ENCODE data around the gene TCP11. TPM values are rescaled to one million over a fixed set of nuclear protein-coding genes. Genes with fewer than 3 reads are reported as not detected.
"Not testable (repeated sequence)": the region's sequence is repeated elsewhere in the genome, so short reads cannot be mapped to it uniquely, and the experiment has no call there.

The TCP11 gene
- total and polyA plus RNA-seq, 10 donors: not detected

DNA sequence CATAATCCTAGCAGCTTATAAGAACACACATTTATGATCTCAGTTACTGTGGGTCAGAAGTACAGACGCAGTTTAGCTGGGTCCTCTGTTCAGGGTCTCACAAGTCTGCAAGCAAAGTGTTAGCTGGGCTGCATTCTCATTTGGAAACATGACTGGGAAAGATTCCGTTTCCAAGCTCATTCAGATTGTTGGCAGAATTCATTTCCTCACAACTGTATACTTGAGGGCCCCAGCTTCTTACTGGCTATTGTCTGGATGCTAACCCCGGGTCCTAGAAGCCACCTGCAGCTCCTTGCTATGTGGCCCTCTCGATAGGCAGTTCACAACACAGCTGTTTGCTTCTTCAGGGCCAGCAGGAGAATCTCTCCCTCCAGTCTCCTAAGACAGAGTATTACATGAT, 13.1 kb downstream of the TCP11 start:
- intact Hi-C loops (cut with DNase I; ENCODE audit: low total_unique reads): no loop called here
- Histone ChIP-seq H3K4me1 (no peaks in the 10 kb centered on the region), H3K27ac (no peak overlapping the region), H3K36me3 (no peaks in the 10 kb centered on the region), H3K9me3 (peaks cover 0 to 5% (median 0%) of the 10 kb centered on the region in 8 donors), H3K27me3 (replicated peaks in 1 of 7) (no peaks in the 10 kb centered on the region), H3K4me3 (no peak overlapping the region)
- WGBS, 5 donors: 76 to 89% (median 80%) methylated on average over 4 of the region's 4 CpGs
- TF ChIP-seq POLR2AphosphoS5 (IDR thresholded peaks at IDR 0.05) (no peak), POLR2A (IDR thresholded peaks at IDR 0.05) (no peak)
- no peak for DNase-seq

DNA sequence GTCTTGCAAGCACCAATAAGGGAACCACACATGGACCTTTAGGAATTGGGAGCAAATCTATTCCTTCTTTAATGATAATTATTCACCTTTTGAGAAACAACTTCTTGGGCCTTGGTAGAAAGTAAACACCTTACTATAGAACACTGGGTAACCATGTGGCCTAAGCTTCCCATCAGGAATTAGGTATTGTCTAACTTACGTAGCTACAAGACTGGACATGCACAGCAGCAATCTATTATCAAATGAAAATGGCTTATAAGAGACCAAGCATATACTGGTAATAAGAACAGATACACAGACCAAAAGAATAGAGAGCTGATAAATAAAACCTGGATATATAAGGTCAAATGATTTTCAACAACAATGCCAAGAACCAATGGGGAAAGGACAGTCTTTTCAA, 16.8 kb downstream of the TCP11 start:
- H3K9me3 ChIP-seq: peaks cover 0 to 9% (median 0%) of the 10 kb centered on the region in 8 donors
- H3K27ac ChIP-seq: no peak overlapping the region
- no peak overlapping the region for H3K4me3 ChIP-seq
- H3K27me3 ChIP-seq (replicated peaks in 1 of 7): no peaks in the 10 kb centered on the region
- TF ChIP-seq POLR2A (IDR thresholded peaks at IDR 0.05) (no peak), POLR2AphosphoS5 (IDR thresholded peaks at IDR 0.05) (no peak)
- TF ChIP-seq, protein P1, sequence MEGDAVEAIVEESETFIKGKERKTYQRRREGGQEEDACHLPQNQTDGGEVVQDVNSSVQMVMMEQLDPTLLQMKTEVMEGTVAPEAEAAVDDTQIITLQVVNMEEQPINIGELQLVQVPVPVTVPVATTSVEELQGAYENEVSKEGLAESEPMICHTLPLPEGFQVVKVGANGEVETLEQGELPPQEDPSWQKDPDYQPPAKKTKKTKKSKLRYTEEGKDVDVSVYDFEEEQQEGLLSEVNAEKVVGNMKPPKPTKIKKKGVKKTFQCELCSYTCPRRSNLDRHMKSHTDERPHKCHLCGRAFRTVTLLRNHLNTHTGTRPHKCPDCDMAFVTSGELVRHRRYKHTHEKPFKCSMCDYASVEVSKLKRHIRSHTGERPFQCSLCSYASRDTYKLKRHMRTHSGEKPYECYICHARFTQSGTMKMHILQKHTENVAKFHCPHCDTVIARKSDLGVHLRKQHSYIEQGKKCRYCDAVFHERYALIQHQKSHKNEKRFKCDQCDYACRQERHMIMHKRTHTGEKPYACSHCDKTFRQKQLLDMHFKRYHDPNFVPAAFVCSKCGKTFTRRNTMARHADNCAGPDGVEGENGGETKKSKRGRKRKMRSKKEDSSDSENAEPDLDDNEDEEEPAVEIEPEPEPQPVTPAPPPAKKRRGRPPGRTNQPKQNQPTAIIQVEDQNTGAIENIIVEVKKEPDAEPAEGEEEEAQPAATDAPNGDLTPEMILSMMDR (IDR thresholded peaks at IDR 0.05 in 8 of 11, conservative IDR thresholded peaks at IDR 0.05 in 3 of 11): no peak
- intact Hi-C loops (cut with DNase I; ENCODE audit: low total_unique reads): no loop called here
- no peaks in the 10 kb centered on the region for H3K4me1 ChIP-seq
- no peaks in the 10 kb centered on the region for H3K36me3 ChIP-seq
- 94 to 100% (median 97%) methylated on average over 1 of the region's 1 CpG for WGBS, 5 donors
- DNase-seq: no peak

DNA sequence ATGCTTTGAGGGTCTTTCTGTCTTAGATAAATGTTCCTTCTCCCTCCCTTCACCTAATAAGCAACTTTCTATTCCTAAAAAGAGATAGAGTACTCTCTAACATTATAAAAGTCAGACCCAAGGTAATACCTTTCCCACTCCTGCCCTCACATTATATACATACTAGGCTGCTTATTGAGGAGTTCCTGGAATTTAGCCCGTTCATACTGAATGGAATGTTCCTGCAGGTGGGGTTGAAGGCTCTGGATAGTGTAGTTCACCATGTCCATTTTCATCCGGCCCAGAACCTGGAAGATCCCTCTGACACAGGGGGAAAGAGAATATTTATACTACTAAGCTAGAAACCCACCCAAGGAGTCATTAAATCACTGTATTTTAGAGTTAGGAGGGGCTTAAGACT, 20.4 kb downstream of the TCP11 start:
- no peak for DNase-seq
- Histone ChIP-seq H3K9me3 (peaks cover 0 to 9% (median 0%) of the 10 kb centered on the region in 8 donors), H3K36me3 (no peaks in the 10 kb centered on the region), H3K27ac (no peak overlapping the region), H3K4me1 (no peaks in the 10 kb centered on the region), H3K27me3 (replicated peaks in 1 of 7) (no peaks in the 10 kb centered on the region), H3K4me3 (no peak overlapping the region)
- TF ChIP-seq, protein P1 (IDR thresholded peaks at IDR 0.05 in 8 of 11, conservative IDR thresholded peaks at IDR 0.05 in 3 of 11): no peak
- TF ChIP-seq POLR2AphosphoS5 (IDR thresholded peaks at IDR 0.05) (no peak), POLR2A (IDR thresholded peaks at IDR 0.05) (no peak)
- WGBS, 5 donors: 83 to 94% (median 88%) methylated on average over 2 of the region's 2 CpGs
- intact Hi-C loops (cut with DNase I; ENCODE audit: low total_unique reads): no loop called here

DNA sequence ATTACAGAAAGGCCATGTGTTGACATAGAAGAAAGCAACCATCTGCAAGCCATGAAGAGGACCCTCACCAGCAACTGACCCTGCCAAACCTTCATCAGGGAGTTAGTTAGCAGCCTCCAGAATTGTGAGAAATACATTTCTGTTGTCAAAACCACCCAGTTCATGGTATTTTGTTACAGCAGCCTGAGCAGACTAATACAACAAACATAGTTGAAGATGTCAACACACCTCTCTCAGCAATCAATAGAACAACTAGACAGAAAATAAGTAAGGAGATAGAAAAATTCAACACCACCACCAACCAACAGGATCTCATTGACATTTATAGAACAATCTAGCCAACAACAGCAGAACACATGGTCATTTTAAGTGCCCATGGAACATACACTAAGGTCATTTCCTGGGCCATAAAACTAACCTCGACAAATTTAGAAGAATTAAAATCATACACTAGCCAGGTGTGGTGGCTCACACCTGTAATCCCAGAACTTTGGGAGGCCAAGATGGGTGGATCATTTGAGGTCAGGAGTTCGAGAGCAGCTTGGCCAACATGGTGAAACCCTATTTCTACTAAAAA, 32.7 kb downstream of the TCP11 start:
- H3K4me3 ChIP-seq: no peak overlapping the region
- DNase-seq: no peak
- TF ChIP-seq POLR2AphosphoS5 (IDR thresholded peaks at IDR 0.05): no peak
- TF ChIP-seq, protein P1 (IDR thresholded peaks at IDR 0.05 in 8 of 11, conservative IDR thresholded peaks at IDR 0.05 in 3 of 11): no peak
- no peak for TF ChIP-seq POLR2A (IDR thresholded peaks at IDR 0.05)
- intact Hi-C loops (cut with DNase I; ENCODE audit: low total_unique reads): no loop called here
- 77 to 90% (median 81%) methylated on average over 2 of the region's 2 CpGs for WGBS, 5 donors
- H3K27me3 ChIP-seq (replicated peaks in 1 of 7): no peaks in the 10 kb centered on the region
- peaks cover 0 to 24% (median 9%) of the 10 kb centered on the region in 8 donors for H3K9me3 ChIP-seq
- H3K4me1 ChIP-seq: no peaks in the 10 kb centered on the region
- H3K27ac ChIP-seq: no peak overlapping the region
- H3K36me3 ChIP-seq: no peaks in the 10 kb centered on the region

DNA sequence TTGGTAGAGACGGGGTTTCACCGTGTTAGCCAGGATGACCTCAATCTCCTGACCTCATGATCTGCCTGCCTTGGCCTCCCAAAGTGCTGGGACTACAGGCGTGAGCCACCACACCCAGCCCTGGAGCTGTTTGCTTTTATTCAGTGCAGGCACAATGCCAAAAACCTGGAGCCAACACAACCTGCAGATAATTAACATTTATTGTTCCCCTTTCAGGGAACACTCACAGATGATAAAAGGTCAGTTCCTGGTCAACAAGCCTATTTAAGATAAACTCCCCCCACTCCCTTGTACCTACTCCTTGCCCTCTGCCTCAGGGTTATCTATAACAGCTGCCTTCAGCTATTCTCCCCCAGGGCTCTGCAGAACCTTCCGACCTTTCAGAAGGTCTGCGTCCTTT, 33.4 kb downstream of the TCP11 start:
- intact Hi-C loops (cut with DNase I; ENCODE audit: low total_unique reads); H3K36me3 ChIP-seq; H3K27me3 ChIP-seq (replicated peaks in 1 of 7); DNase-seq; H3K4me3 ChIP-seq; H3K4me1 ChIP-seq; H3K27ac ChIP-seq: not testable (repeated sequence)
- H3K9me3 ChIP-seq: peaks cover 0 to 24% (median 9%) of the 10 kb centered on the region in 8 donors
- WGBS, 5 donors: 67 to 86% (median 81%) methylated on average over 5 of the region's 5 CpGs

- H3K27ac ChIP-seq; H3K4me3 ChIP-seq; intact Hi-C loops (cut with DNase I; ENCODE audit: low total_unique reads); H3K27me3 ChIP-seq (replicated peaks in 1 of 7); H3K36me3 ChIP-seq; H3K4me1 ChIP-seq; DNase-seq: not testable (repeated sequence)
- 59 to 81% (median 62%) methylated on average over 8 of the region's 8 CpGs for WGBS, 5 donors
- peaks cover 0 to 22% (median 9%) of the 10 kb centered on the region in 8 donors for H3K9me3 ChIP-seq
Measured at GRCh38 chr6:35107208-35107607, 33.9 kb downstream of the TCP11 start.

DNA sequence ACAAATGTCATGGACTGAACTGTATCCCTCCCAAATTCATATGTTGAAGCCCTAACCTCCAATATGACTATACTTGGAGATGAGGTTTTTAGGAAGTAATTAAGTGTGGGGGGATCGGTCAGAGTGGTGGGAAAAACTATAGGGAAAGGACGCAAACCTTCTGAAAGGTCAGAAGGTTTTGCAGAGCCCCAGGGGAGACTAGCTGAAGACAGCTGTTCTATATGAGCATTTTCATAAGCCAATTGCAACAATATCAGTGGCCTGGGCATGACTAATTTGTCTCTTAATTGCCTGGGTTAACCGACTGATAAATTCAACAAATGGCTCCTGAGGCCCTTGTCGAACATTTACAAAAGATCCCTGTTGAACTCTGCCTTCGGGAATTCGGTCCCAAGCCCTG, 35.1 kb downstream of the TCP11 start:
- H3K4me3 ChIP-seq; DNase-seq; H3K27ac ChIP-seq; H3K4me1 ChIP-seq; intact Hi-C loops (cut with DNase I; ENCODE audit: low total_unique reads); H3K27me3 ChIP-seq (replicated peaks in 1 of 7); H3K36me3 ChIP-seq: not testable (repeated sequence)
- 89 to 95% (median 90%) methylated on average over 6 of the region's 6 CpGs for WGBS, 5 donors
- H3K9me3 ChIP-seq: peaks cover 0 to 13% (median 5%) of the 10 kb centered on the region in 8 donors
